WTC11 (cell line): ENCODE results near the gene WDR18. TPM values are rescaled to one million over a fixed set of nuclear protein-coding genes. Genes with fewer than 3 reads are reported as not detected.
A peak's percentile ranks its signal among the peaks of the same experiment; 100 is the strongest.

Experiments used
- ATAC-seq: fragments of 200-7000 bp; cut with Tn5 transposase; 2 replicates; pipeline ENCODE4 v1.10.0; 2021; ENCODE audit warnings: mild to moderate bottlenecking, moderate library complexity
- CTCF ChIA-PET: fragments of 300-600 bp; sonication (Branson Sonifier 250); formaldehyde crosslinking; loops from one replicate; lab custom pipeline; 2021; ENCODE audit warnings: antibody characterized with exemption; lab: Charles Lee
- POLR2A ChIA-PET: fragments of 350-600 bp; sonication (Branson Sonifier 250); formaldehyde crosslinking; loops from one replicate; lab custom pipeline; 2021; ENCODE audit warnings: antibody characterized with exemption; lab: Charles Lee
- DNase-seq: peaks from one replicate; pipeline ENCODE4 v3.0.0; 2021; ENCODE audit warnings: low spot score
- H3K27ac Mint-ChIP-seq: 2 replicates; pipeline ENCODE4 v1.8.0; 2021; ENCODE audit warnings: mixed read lengths
- H3K27me3 Mint-ChIP-seq: 2 replicates; pipeline ENCODE4 v1.8.0; 2021; ENCODE audit warnings: low read depth, mild to moderate bottlenecking, moderate library complexity, mixed read lengths
- H3K36me3 Mint-ChIP-seq: 2 replicates; pipeline ENCODE4 v1.8.0; 2021; ENCODE audit warnings: mixed read lengths
- H3K4me1 Mint-ChIP-seq: 2 replicates; pipeline ENCODE4 v1.8.0; 2022; ENCODE audit warnings: mixed read lengths
- H3K4me3 Mint-ChIP-seq: 2 replicates; pipeline ENCODE4 v1.8.0; 2021; ENCODE audit warnings: mild to moderate bottlenecking, moderate library complexity, mixed read lengths
- H3K9me3 Mint-ChIP-seq: 2 replicates; pipeline ENCODE4 v1.8.0; 2021; ENCODE audit warnings: mixed read lengths
- AFF4 ChIP-seq: sonication (generic); formaldehyde crosslinking; IDR thresholded peaks from 2 replicates; pipeline ENCODE4 v1.8.1; 2023; ENCODE audit warnings: mild to moderate bottlenecking, missing genetic modification reagents, borderline replicate concordance
- E2F4 ChIP-seq: sonication (generic); formaldehyde crosslinking; IDR thresholded peaks from 2 replicates; pipeline ENCODE4 v1.8.1; 2022; ENCODE audit warnings: low read depth, mild to moderate bottlenecking, moderate library complexity, missing genetic modification reagents, borderline replicate concordance
- ESRRA ChIP-seq: sonication (generic); formaldehyde crosslinking; IDR thresholded peaks from 2 replicates; pipeline ENCODE4 v1.8.1; 2022; ENCODE audit warnings: mild to moderate bottlenecking, missing genetic modification reagents, borderline replicate concordance
- FOXK1 ChIP-seq: sonication (generic); formaldehyde crosslinking; IDR thresholded peaks from 2 replicates; pipeline ENCODE4 v1.8.0; 2022; ENCODE audit warnings: mild to moderate bottlenecking, moderate library complexity, missing genetic modification reagents
- GTF2I ChIP-seq: fragments of 250-450 bp; sonication (Bioruptor Pico); conservative IDR thresholded peaks from 2 replicates; pipeline ENCODE4 v1.4.0; 2021; ENCODE audit warnings: mild to moderate bottlenecking
- IRF2 ChIP-seq: sonication (generic); formaldehyde crosslinking; IDR thresholded peaks from 2 replicates; pipeline ENCODE4 v1.8.0; 2022; ENCODE audit warnings: low read depth, missing genetic modification reagents, borderline replicate concordance
- NFE2L1 ChIP-seq: sonication (generic); formaldehyde crosslinking; IDR thresholded peaks from 2 replicates; pipeline ENCODE4 v1.8.1; 2023; ENCODE audit warnings: missing genetic modification reagents
- PREB ChIP-seq: sonication (generic); formaldehyde crosslinking; IDR thresholded peaks from 2 replicates; pipeline ENCODE4 v1.8.1; 2022; ENCODE audit warnings: mild to moderate bottlenecking, missing genetic modification reagents, moderate library complexity, borderline replicate concordance
- PRRX2 ChIP-seq: fragments of 250-450 bp; sonication (Bioruptor Pico); IDR thresholded peaks from 2 replicates; pipeline ENCODE4 v1.8.0; 2021; ENCODE audit warnings: mild to moderate bottlenecking
- SMAD4 ChIP-seq: sonication (generic); formaldehyde crosslinking; IDR thresholded peaks from 2 replicates; pipeline ENCODE4 v1.8.0; 2022; ENCODE audit warnings: mild to moderate bottlenecking, missing genetic modification reagents
- SOX15 ChIP-seq: fragments of 250-450 bp; sonication (Bioruptor Pico); IDR thresholded peaks from 2 replicates; pipeline ENCODE4 v1.9.0; 2021; ENCODE audit warnings: mild to moderate bottlenecking
- ZNF138 ChIP-seq: sonication (generic); formaldehyde crosslinking; conservative IDR thresholded peaks from 2 replicates; pipeline ENCODE4 v1.8.1; 2022; ENCODE audit warnings: mild to moderate bottlenecking, moderate library complexity, missing genetic modification reagents
- ZNF232 ChIP-seq: sonication (generic); formaldehyde crosslinking; IDR thresholded peaks from 2 replicates; pipeline ENCODE4 v1.8.0; 2022; ENCODE audit warnings: mild to moderate bottlenecking, missing genetic modification reagents
- ZNF425 ChIP-seq: fragments of 250-450 bp; sonication (Bioruptor Pico); conservative IDR thresholded peaks from 2 replicates; pipeline ENCODE4 v1.9.0; 2021; ENCODE audit warnings: mild to moderate bottlenecking
- ZNF532 ChIP-seq: fragments of 250-450 bp; sonication (Bioruptor Pico); IDR thresholded peaks from 2 replicates; pipeline ENCODE4 v1.9.0; 2021; ENCODE audit warnings: mild to moderate bottlenecking, borderline replicate concordance
- total RNA-seq: library from RNA; stranded (reverse); gene quantifications from 3 replicates; pipeline ENCODE4 v1.2.3, GENCODE V29; 2021

The WDR18 gene
- total RNA-seq, 1 experiment from 2014 or later = 140 TPM

- TF ChIP-seq ZNF425 (CRISPR knock-in tag) (no peak), IRF2 (no peak), AFF4 (CRISPR knock-in tag) (no peak), PRRX2 (CRISPR knock-in tag) (no peak), FOXK1 (CRISPR knock-in tag) (no peak)
Measured at GRCh38 chr19:971795-972194, 12.3 kb upstream of the WDR18 start (continued).

GRCh38 chr19:972281-972680 is 11.9 kb upstream of the WDR18 start:
- Mint-ChIP-seq H3K27ac (no peak overlapping the region), H3K4me1 (peaks cover 3% of the 10 kb centered on the region; the same call in 1 of the 2 replicates)

GRCh38 chr19:973726-974563 is 10.2 kb upstream of the WDR18 start:
- Mint-ChIP-seq H3K36me3 (peaks cover 25% of the 10 kb centered on the region), H3K27ac (no peak overlapping the region), H3K27me3 (no peaks in the 10 kb centered on the region), H3K9me3 (peaks cover 6% of the 10 kb centered on the region), H3K4me1 (peaks cover 3% of the 10 kb centered on the region; the same call in 1 of the 2 replicates), H3K4me3 (no peak overlapping the region)
- ATAC-seq (no peak), DNase-seq (no peak)
- POLR2A ChIA-PET = interaction anchor here (0.6 kb wide), 1 partner anchor 1047 kb away, joined by 3 read pairs; no protein-coding TSS in a partner anchor
- CTCF ChIA-PET = no interaction called here
- TF ChIP-seq ZNF138 (CRISPR knock-in tag) (no peak), GTF2I (CRISPR knock-in tag) (no peak), NFE2L1 (no peak)

More at GRCh38 chr19:972281-972680, 11.9 kb upstream of the WDR18 start:
- Mint-ChIP-seq H3K27me3 (no peaks in the 10 kb centered on the region), H3K4me3 (no peak overlapping the region), H3K9me3 (peaks cover 12% of the 10 kb centered on the region), H3K36me3 (peaks cover 41% of the 10 kb centered on the region)
- POLR2A ChIA-PET = interaction anchor here (0.7 kb wide), 3 partner anchors 10 to 232 kb away, joined by 3 to 7 read pairs (median 4); no protein-coding TSS in a partner anchor
- CTCF ChIA-PET = no interaction called here
- ATAC-seq = no peak
- DNase-seq = no peak
- TF ChIP-seq GTF2I (CRISPR knock-in tag) (peak; percentile 64; the same call in 1 of the 2 replicates), ESRRA (CRISPR knock-in tag) (no peak)

- Mint-ChIP-seq H3K9me3 (peaks cover 6% of the 10 kb centered on the region), H3K27ac (no peak overlapping the region), H3K27me3 (no peaks in the 10 kb centered on the region), H3K36me3 (peaks cover 21% of the 10 kb centered on the region), H3K4me1 (peaks cover 5% of the 10 kb centered on the region; the same call in 1 of the 2 replicates), H3K4me3 (no peak overlapping the region)
- DNase-seq (no peak), ATAC-seq (no peak)
- ChIA-PET CTCF (no interaction called here), POLR2A (no interaction called here)
- TF ChIP-seq ZNF532 (CRISPR knock-in tag) (no peak), E2F4 (CRISPR knock-in tag) (no peak), SOX15 (no peak), ZNF232 (CRISPR knock-in tag) (no peak), SMAD4 (no peak), PREB (CRISPR knock-in tag) (no peak)
Measured at GRCh38 chr19:974564-975257, 9.4 kb upstream of the WDR18 start.
